Neural cell (in vitro differentiated cells): ENCODE data around the gene ZNF460. TPM values are rescaled to one million over a fixed set of nuclear protein-coding genes. Genes with fewer than 3 reads are reported as not detected.

Experiments used
- H2AFZ ChIP-seq: fragments of 200-600, 300-800 bp; sonication (generic), shearing (Covaris generic); 2 replicates; pipeline ENCODE4 v1.6.0; 2014; ENCODE audit warnings: low read depth, mild to moderate bottlenecking, antibody characterized with exemption, low read length, moderate library complexity
- H3F3A ChIP-seq: fragments of 200-600 bp; shearing (Covaris generic); 2 replicates; pipeline ENCODE4 v1.6.1; 2016; ENCODE audit warnings: mild to moderate bottlenecking, moderate library complexity, mixed read lengths, antibody characterized with exemption, low read length; ENCODE audit not compliant: insufficient read depth, poor library complexity, severe bottlenecking
- H3K27ac ChIP-seq: fragments of 200-600, 300-800 bp; sonication (generic), shearing (Covaris generic); 2 replicates; pipeline ENCODE4 v1.5.1; 2014; ENCODE audit warnings: mild to moderate bottlenecking, low read length, moderate library complexity
- H3K27me3 ChIP-seq: fragments of 300-800, 200-600 bp; sonication (generic), shearing (Covaris generic); 2 replicates; pipeline ENCODE4 v1.6.0; 2014; ENCODE audit warnings: mild to moderate bottlenecking, low read depth, low read length, moderate library complexity; ENCODE audit not compliant: insufficient read depth
- H3K36me3 ChIP-seq: fragments of 300-800, 200-600 bp; sonication (generic), shearing (Covaris generic); 2 replicates; pipeline ENCODE4 v1.5.1; 2014; ENCODE audit warnings: mild to moderate bottlenecking, antibody characterized with exemption, low read length, moderate library complexity; ENCODE audit not compliant: insufficient read depth
- H3K4me2 ChIP-seq: fragments of 300-800, 200-600 bp; sonication (generic), shearing (Covaris generic); 2 replicates; pipeline ENCODE4 v1.6.0; 2014; ENCODE audit warnings: mild to moderate bottlenecking, low read length
- H3K4me3 ChIP-seq: fragments of 300-800, 200-600 bp; sonication (generic), shearing (Covaris generic); 2 replicates; pipeline ENCODE4 v1.5.1; 2014; ENCODE audit warnings: mild to moderate bottlenecking, low read length, moderate library complexity
- H3K79me2 ChIP-seq: fragments of 200-600 bp; shearing (Covaris generic); replicated peaks from 2 replicates; pipeline ENCODE4 v1.6.0; 2014; ENCODE audit warnings: mild to moderate bottlenecking, low read length, moderate library complexity; ENCODE audit not compliant: insufficient read depth
- H3K9ac ChIP-seq: fragments of 300-800, 200-600 bp; sonication (generic), shearing (Covaris generic); 2 replicates; pipeline ENCODE4 v1.6.1; 2016; ENCODE audit warnings: mild to moderate bottlenecking, low read length, mixed read lengths
- H3K9me2 ChIP-seq: fragments of 200-600 bp; shearing (Covaris generic); 2 replicates; pipeline ENCODE4 v1.6.1; 2016; ENCODE audit warnings: mild to moderate bottlenecking, low read length, mixed read lengths; ENCODE audit not compliant: insufficient read depth
- H3K9me3 ChIP-seq: fragments of 200-600, 300-800 bp; sonication (generic), shearing (Covaris generic); 2 replicates; pipeline ENCODE4 v1.6.1; 2016; ENCODE audit warnings: mild to moderate bottlenecking, mixed run types, low read length, moderate library complexity, mixed read lengths
- H4K20me1 ChIP-seq: fragments of 200-600 bp; shearing (Covaris generic); 2 replicates; pipeline ENCODE4 v1.6.1; 2016; ENCODE audit warnings: mild to moderate bottlenecking, mixed run types; ENCODE audit not compliant: insufficient read depth
- EP300 ChIP-seq: fragments of 450-650 bp; conservative IDR thresholded peaks from 2 replicates; pipeline ENCODE4 v1.6.1; 2014; ENCODE audit warnings: antibody characterized with exemption, mild to moderate bottlenecking, moderate library complexity; ENCODE audit not compliant: poor library complexity, severe bottlenecking
- EZH2 ChIP-seq: fragments of 200-600, 300-800 bp; shearing (Covaris generic), sonication (generic); IDR thresholded peaks from 2 replicates; pipeline ENCODE4 v1.6.1; 2014; ENCODE audit warnings: antibody characterized with exemption, low read length, borderline replicate concordance, mild to moderate bottlenecking; ENCODE audit not compliant: insufficient read depth, poor library complexity, severe bottlenecking
- MXI1 ChIP-seq: fragments of 450-650 bp; conservative IDR thresholded peaks from 2 replicates; pipeline ENCODE4 v1.6.1; 2014; ENCODE audit warnings: antibody characterized with exemption, mild to moderate bottlenecking; ENCODE audit not compliant: poor library complexity, severe bottlenecking
- POLR2AphosphoS5 ChIP-seq: IDR thresholded peaks from 2 replicates; pipeline ENCODE4 v1.6.1; 2012
- RAD21 ChIP-seq: fragments of 450-650 bp; conservative IDR thresholded peaks from 2 replicates; pipeline ENCODE4 v1.6.1; 2014; ENCODE audit warnings: antibody characterized with exemption, mild to moderate bottlenecking, moderate library complexity
- SMC3 ChIP-seq: fragments of 450-650 bp; conservative IDR thresholded peaks from 2 replicates; pipeline ENCODE4 v1.6.1; 2014; ENCODE audit warnings: antibody characterized with exemption, mild to moderate bottlenecking, moderate library complexity; ENCODE audit not compliant: poor library complexity
- TAF1 ChIP-seq: IDR thresholded peaks from 2 replicates; pipeline ENCODE4 v1.6.1; 2012; ENCODE audit warnings: low read depth
- polyA plus RNA-seq: library from polyadenylated mRNA; depleted of rRNA; stranded (reverse); fragments of >200 nt; gene quantifications from 2 replicates; pipeline ENCODE4 v1.2.3, GENCODE V29; 2014
- TF ChIP-seq, protein P1 (sequence below): IDR thresholded peaks from 2 replicates; pipeline ENCODE4 v1.6.1; 2012; ENCODE audit warnings: borderline replicate concordance
- TF ChIP-seq, protein P2 (sequence below): fragments of 450-650 bp; IDR thresholded peaks from 2 replicates; pipeline ENCODE4 v1.5.1; 2014; ENCODE audit warnings: antibody characterized with exemption, mild to moderate bottlenecking, moderate library complexity; ENCODE audit not compliant: poor library complexity, severe bottlenecking

Gene ZNF460
- polyA plus RNA-seq, 1 donor from 2014 or later: 11.2 TPM

DNA sequence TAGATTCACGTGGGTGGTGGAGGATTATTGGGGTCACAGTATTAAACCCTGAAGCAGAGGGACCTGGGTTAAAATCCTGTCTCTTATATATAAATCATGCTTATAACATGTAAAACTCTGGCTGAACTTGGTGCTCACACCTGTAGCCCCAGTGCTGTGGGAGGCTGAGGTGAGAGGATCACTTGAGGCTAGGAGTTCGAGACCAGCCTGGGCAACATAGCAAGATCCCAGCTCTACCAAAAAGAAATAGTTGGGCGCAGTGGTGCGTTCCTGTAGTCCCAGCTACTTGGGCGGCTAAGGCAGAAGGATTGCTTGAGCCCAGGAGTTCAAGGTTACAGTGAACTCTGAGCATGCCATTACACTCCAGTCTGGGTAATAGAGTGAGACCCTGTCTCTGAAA, 37.5 kb upstream of the ZNF460 start:
- H3K79me2 ChIP-seq: peaks cover 30% of the 10 kb centered on the region
- H3K36me3 ChIP-seq: no peaks in the 10 kb centered on the region
- H3K9ac ChIP-seq: no peak overlapping the region
- no peak overlapping the region for H3K4me2 ChIP-seq
- no peaks in the 10 kb centered on the region for H3K9me3 ChIP-seq
- H2AFZ ChIP-seq: no peak overlapping the region
- no peaks in the 10 kb centered on the region for H3K27me3 ChIP-seq
- H4K20me1 ChIP-seq: no peaks in the 10 kb centered on the region
- no peak overlapping the region for H3K27ac ChIP-seq
- H3K9me2 ChIP-seq: no peaks in the 10 kb centered on the region
- no peak overlapping the region for H3K4me3 ChIP-seq
- H3F3A ChIP-seq: peaks cover 3% of the 10 kb centered on the region
- TF ChIP-seq, protein P1, sequence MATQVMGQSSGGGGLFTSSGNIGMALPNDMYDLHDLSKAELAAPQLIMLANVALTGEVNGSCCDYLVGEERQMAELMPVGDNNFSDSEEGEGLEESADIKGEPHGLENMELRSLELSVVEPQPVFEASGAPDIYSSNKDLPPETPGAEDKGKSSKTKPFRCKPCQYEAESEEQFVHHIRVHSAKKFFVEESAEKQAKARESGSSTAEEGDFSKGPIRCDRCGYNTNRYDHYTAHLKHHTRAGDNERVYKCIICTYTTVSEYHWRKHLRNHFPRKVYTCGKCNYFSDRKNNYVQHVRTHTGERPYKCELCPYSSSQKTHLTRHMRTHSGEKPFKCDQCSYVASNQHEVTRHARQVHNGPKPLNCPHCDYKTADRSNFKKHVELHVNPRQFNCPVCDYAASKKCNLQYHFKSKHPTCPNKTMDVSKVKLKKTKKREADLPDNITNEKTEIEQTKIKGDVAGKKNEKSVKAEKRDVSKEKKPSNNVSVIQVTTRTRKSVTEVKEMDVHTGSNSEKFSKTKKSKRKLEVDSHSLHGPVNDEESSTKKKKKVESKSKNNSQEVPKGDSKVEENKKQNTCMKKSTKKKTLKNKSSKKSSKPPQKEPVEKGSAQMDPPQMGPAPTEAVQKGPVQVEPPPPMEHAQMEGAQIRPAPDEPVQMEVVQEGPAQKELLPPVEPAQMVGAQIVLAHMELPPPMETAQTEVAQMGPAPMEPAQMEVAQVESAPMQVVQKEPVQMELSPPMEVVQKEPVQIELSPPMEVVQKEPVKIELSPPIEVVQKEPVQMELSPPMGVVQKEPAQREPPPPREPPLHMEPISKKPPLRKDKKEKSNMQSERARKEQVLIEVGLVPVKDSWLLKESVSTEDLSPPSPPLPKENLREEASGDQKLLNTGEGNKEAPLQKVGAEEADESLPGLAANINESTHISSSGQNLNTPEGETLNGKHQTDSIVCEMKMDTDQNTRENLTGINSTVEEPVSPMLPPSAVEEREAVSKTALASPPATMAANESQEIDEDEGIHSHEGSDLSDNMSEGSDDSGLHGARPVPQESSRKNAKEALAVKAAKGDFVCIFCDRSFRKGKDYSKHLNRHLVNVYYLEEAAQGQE: no peak
- TF ChIP-seq POLR2AphosphoS5 (no peak), MXI1 (no peak), EZH2 (no peak), TAF1 (no peak), SMC3 (no peak), RAD21 (no peak), EP300 (no peak)
- TF ChIP-seq, protein P2, sequence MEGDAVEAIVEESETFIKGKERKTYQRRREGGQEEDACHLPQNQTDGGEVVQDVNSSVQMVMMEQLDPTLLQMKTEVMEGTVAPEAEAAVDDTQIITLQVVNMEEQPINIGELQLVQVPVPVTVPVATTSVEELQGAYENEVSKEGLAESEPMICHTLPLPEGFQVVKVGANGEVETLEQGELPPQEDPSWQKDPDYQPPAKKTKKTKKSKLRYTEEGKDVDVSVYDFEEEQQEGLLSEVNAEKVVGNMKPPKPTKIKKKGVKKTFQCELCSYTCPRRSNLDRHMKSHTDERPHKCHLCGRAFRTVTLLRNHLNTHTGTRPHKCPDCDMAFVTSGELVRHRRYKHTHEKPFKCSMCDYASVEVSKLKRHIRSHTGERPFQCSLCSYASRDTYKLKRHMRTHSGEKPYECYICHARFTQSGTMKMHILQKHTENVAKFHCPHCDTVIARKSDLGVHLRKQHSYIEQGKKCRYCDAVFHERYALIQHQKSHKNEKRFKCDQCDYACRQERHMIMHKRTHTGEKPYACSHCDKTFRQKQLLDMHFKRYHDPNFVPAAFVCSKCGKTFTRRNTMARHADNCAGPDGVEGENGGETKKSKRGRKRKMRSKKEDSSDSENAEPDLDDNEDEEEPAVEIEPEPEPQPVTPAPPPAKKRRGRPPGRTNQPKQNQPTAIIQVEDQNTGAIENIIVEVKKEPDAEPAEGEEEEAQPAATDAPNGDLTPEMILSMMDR: no peak

DNA sequence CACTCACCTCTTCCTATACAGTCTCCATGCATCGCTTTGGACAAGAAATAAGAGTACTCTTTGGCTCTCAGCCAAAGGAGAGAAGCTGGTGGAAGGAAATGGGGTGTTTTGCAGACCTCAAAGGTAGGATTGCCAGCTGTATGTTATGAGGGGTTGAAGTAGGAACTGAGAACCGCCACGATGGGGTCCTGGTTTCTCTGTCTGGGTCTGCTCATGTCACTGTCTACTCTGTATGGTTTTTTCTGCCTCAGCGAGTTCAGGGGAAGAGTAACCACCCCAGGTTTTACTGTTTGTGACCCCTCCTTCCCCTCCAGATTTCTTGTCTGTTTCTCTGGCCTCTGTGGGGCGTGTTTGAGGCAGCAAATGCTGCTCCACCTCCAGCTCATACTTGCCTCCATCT, 35.8 kb upstream of the ZNF460 start:
- H3K9ac ChIP-seq: no peak overlapping the region
- H3F3A ChIP-seq: peaks cover 3% of the 10 kb centered on the region
- no peak overlapping the region for H3K4me2 ChIP-seq
- no peak overlapping the region for H3K4me3 ChIP-seq
- H3K9me2 ChIP-seq: no peaks in the 10 kb centered on the region
- H3K9me3 ChIP-seq: no peaks in the 10 kb centered on the region
- H4K20me1 ChIP-seq: no peaks in the 10 kb centered on the region
- H3K79me2 ChIP-seq: peaks cover 30% of the 10 kb centered on the region
- H3K27me3 ChIP-seq: no peaks in the 10 kb centered on the region
- no peak overlapping the region for H2AFZ ChIP-seq
- no peak overlapping the region for H3K27ac ChIP-seq
- H3K36me3 ChIP-seq: no peaks in the 10 kb centered on the region
- TF ChIP-seq EP300: no peak
- TF ChIP-seq, protein P1: no peak
